Gastroesophageal sphincter (tissue), 4 donors: ENCODE results near the gene GLTP. TPM values are rescaled to one million over a fixed set of nuclear protein-coding genes. Genes with fewer than 3 reads are reported as not detected.

ENCODE experiments used
- ATAC-seq: fragments of 150-250 bp; one replicate; pipeline ENCODE4 v1.9.1; 2016; ENCODE audit warnings: mild to moderate bottlenecking, moderate library complexity
- H3K27ac ChIP-seq, 4 donors: fragments of 200-600 bp; sonication (generic) in 3 of 4; 1 replicate in 3 of 4; 2 replicates in 1 of 4; pipeline ENCODE4 v1.5.1; 2016 to 2019
- H3K27me3 ChIP-seq: fragments of 200-600 bp; sonication (generic); one replicate; pipeline ENCODE4 v1.5.1; 2019
- H3K36me3 ChIP-seq, 2 donors: fragments of 200-600 bp; sonication (generic); one replicate each; pipeline ENCODE4 v1.5.1; 2019; ENCODE audit warnings: control low read depth in 1 of 2
- H3K4me1 ChIP-seq, 3 donors: fragments of 200-600 bp; sonication (generic); 1 replicate in 2 of 3; 2 replicates in 1 of 3; pipeline ENCODE4 v1.5.1; 2016 to 2019; ENCODE audit warnings: control low read depth in 2 of 3
- H3K4me3 ChIP-seq, 2 donors: fragments of 200-600 bp; sonication (generic); one replicate each; pipeline ENCODE4 v1.5.1; 2019; ENCODE audit warnings: mild to moderate bottlenecking in 1 of 2, moderate library complexity in 1 of 2
- H3K9me3 ChIP-seq, 3 donors: fragments of 200-600 bp; sonication (generic); one replicate each; pipeline ENCODE4 v1.5.1; 2017 to 2019; ENCODE audit warnings: control low read depth in 2 of 3
- CTCF ChIP-seq, 4 experiments: fragments of 200-600 bp in 2 of 4; fragments of 450-650 bp in 2 of 4; sonication (generic) in 1 of 4; IDR thresholded peaks; one replicate each; pipeline ENCODE4 v1.5.1; 2017 to 2019; ENCODE audit warnings: antibody characterized with exemption in 4 of 4, mild to moderate bottlenecking in 2 of 4, moderate library complexity in 2 of 4
- EP300 ChIP-seq: sonication (generic); formaldehyde crosslinking; IDR thresholded peaks from one replicate; pipeline ENCODE4 v1.6.1; 2017; ENCODE audit warnings: antibody characterized with exemption, mild to moderate bottlenecking
- POLR2A ChIP-seq, 2 donors: fragments of 450-650 bp; IDR thresholded peaks; one replicate each; pipeline ENCODE4 v1.6.1; 2017; ENCODE audit warnings: antibody characterized with exemption in 2 of 2, mild to moderate bottlenecking in 2 of 2, moderate library complexity in 1 of 2
- POLR2AphosphoS5 ChIP-seq: sonication (generic); formaldehyde crosslinking; IDR thresholded peaks from one replicate; pipeline ENCODE4 v1.6.1; 2017; ENCODE audit warnings: antibody characterized with exemption
- WGBS, 2 donors: methylation state at CpG; one replicate each; pipeline ENCODE4 v1.1.5; 2018; ENCODE audit warnings: low coverage in 1 of 2; 5-methylcytosine and 5-hydroxymethylcytosine counted together
- total RNA-seq, 4 donors: library from RNA; depleted of rRNA; stranded (reverse); fragments of >200 nt; gene quantifications; one replicate each; pipeline ENCODE4 v1.1.0, GENCODE V29; 2016

Gene GLTP
- total RNA-seq, 4 donors from 2014 or later, result 35.2 to 70.3 (median 51.8) TPM

GRCh38 chr12:109816870-109817269, 63.5 kb downstream of the GLTP start:
- Histone ChIP-seq H3K4me1 (no peaks in the 10 kb centered on the region), H3K4me3 (no peak overlapping the region), H3K27ac (no peak overlapping the region), H3K36me3 (no peaks in the 10 kb centered on the region), H3K9me3 (no peaks in the 10 kb centered on the region), H3K27me3 (peaks cover 50% of the 10 kb centered on the region)
- TF ChIP-seq POLR2AphosphoS5 (no peak), CTCF (IDR thresholded peaks at IDR 0.05) (no peak), POLR2A (IDR thresholded peaks at IDR 0.05) (no peak), EP300 (no peak)
- WGBS, 2 donors, result 71 to 85% methylated on average over 2 to 6 of the region's 7 CpGs
- no peak for ATAC-seq

- no peak for ATAC-seq
- no peaks in the 10 kb centered on the region for H3K4me1 ChIP-seq
- H3K27me3 ChIP-seq, result peaks cover 49% of the 10 kb centered on the region
- H3K4me3 ChIP-seq, result no peak overlapping the region
- TF ChIP-seq EP300, result no peak
- no peak for TF ChIP-seq CTCF (IDR thresholded peaks at IDR 0.05)
- TF ChIP-seq POLR2A (IDR thresholded peaks at IDR 0.05), result no peak
- TF ChIP-seq POLR2AphosphoS5, result no peak
- H3K27ac ChIP-seq, result no peak overlapping the region
- 50 to 77% methylated on average over 2 to 5 of the region's 10 CpGs for WGBS, 2 donors
- no peaks in the 10 kb centered on the region for H3K36me3 ChIP-seq
- H3K9me3 ChIP-seq, result no peaks in the 10 kb centered on the region
Observed at GRCh38 chr12:109815757-109816617, 64.4 kb downstream of the GLTP start.

- WGBS, 2 donors, result no CpG with 5 or more reads among the region's 4 CpGs
- Histone ChIP-seq H3K27ac (no peak overlapping the region), H3K36me3 (no peaks in the 10 kb centered on the region), H3K27me3 (peaks cover 45% of the 10 kb centered on the region), H3K4me3 (no peak overlapping the region), H3K4me1 (no peaks in the 10 kb centered on the region), H3K9me3 (no peaks in the 10 kb centered on the region)
- TF ChIP-seq POLR2AphosphoS5 (no peak), POLR2A (IDR thresholded peaks at IDR 0.05) (no peak), EP300 (no peak), CTCF (IDR thresholded peaks at IDR 0.05) (no peak)
- ATAC-seq, result no peak
Observed at GRCh38 chr12:109815225-109815624, 65.1 kb downstream of the GLTP start.

- no peaks in the 10 kb centered on the region for H3K9me3 ChIP-seq
- no peak for ATAC-seq
- H3K4me3 ChIP-seq, result no peak overlapping the region
- WGBS, 2 donors, result no CpG with 5 or more reads among the region's 20 CpGs
- no peaks in the 10 kb centered on the region for H3K4me1 ChIP-seq
- peaks cover 50% of the 10 kb centered on the region for H3K27me3 ChIP-seq
- TF ChIP-seq POLR2AphosphoS5 (no peak), POLR2A (IDR thresholded peaks at IDR 0.05) (no peak), CTCF (IDR thresholded peaks at IDR 0.05) (no peak), EP300 (no peak)
- H3K27ac ChIP-seq, result no peak overlapping the region
- no peaks in the 10 kb centered on the region for H3K36me3 ChIP-seq
Observed at GRCh38 chr12:109814600-109815150, 65.7 kb downstream of the GLTP start.
